Neural progenitor cell (in vitro differentiated cells): ENCODE results near the gene PPARA. TPM values are rescaled to one million over a fixed set of nuclear protein-coding genes. Genes with fewer than 3 reads are reported as not detected.

Source experiments
- DNase-seq: peaks from one replicate; pipeline ENCODE4 v3.0.0-alpha.2; 2016; ENCODE audit warnings: low spot score
- H2AFZ ChIP-seq: fragments of 200-600 bp; sonication (generic); replicated peaks from 2 replicates; pipeline ENCODE4 v1.6.1; 2016; ENCODE audit warnings: antibody characterized with exemption
- H3F3A ChIP-seq: fragments of 200-600 bp; sonication (generic); 2 replicates; pipeline ENCODE4 v1.6.1; 2016; ENCODE audit warnings: antibody characterized with exemption, low read depth
- H3K27ac ChIP-seq: fragments of 200-600 bp; sonication (generic); 2 replicates; pipeline ENCODE4 v1.5.1; 2016; ENCODE audit warnings: mild to moderate bottlenecking
- H3K27me3 ChIP-seq: fragments of 200-600 bp; sonication (generic); 2 replicates; pipeline ENCODE4 v1.6.1; 2016; ENCODE audit warnings: mild to moderate bottlenecking, moderate library complexity
- H3K36me3 ChIP-seq: fragments of 200-600 bp; sonication (generic); 2 replicates; pipeline ENCODE4 v1.5.1; 2016
- H3K4me1 ChIP-seq: fragments of 200-600 bp; sonication (generic); 2 replicates; pipeline ENCODE4 v1.6.1; 2016; ENCODE audit warnings: mixed run types
- H3K4me2 ChIP-seq: fragments of 200-600 bp; sonication (generic); 2 replicates; pipeline ENCODE4 v1.6.1; 2016
- H3K4me3 ChIP-seq: fragments of 200-600 bp; sonication (generic); 2 replicates; pipeline ENCODE4 v1.5.1; 2016
- H3K79me2 ChIP-seq: fragments of 200-600 bp; sonication (generic); 2 replicates; pipeline ENCODE4 v1.6.1; 2016; ENCODE audit warnings: low read depth
- H3K9ac ChIP-seq: fragments of 200-600 bp; sonication (generic); 2 replicates; pipeline ENCODE4 v1.6.1; 2016
- H3K9me3 ChIP-seq: fragments of 200-600 bp; sonication (generic); 2 replicates; pipeline ENCODE4 v1.5.1; 2016; ENCODE audit warnings: low read depth
- H4K20me1 ChIP-seq: fragments of 200-600 bp; sonication (generic); 2 replicates; pipeline ENCODE4 v1.6.1; 2016; ENCODE audit warnings: low read depth
- H3K27ac Mint-ChIP-seq: 3 replicates; pipeline ENCODE4 v1.8.0; 2021; ENCODE audit warnings: mixed read lengths
- H3K27me3 Mint-ChIP-seq: 2 replicates; pipeline ENCODE4 v1.8.0; 2022; ENCODE audit warnings: low read depth, mild to moderate bottlenecking, inconsistent platforms, moderate library complexity, mixed read lengths; ENCODE audit not compliant: insufficient read depth
- H3K36me3 Mint-ChIP-seq: 3 replicates; pipeline ENCODE4 v1.8.0; 2021; ENCODE audit warnings: mixed read lengths
- H3K4me1 Mint-ChIP-seq: 3 replicates; pipeline ENCODE4 v1.8.0; 2021; ENCODE audit warnings: mixed read lengths
- H3K4me3 Mint-ChIP-seq: 3 replicates; pipeline ENCODE4 v1.8.0; 2021; ENCODE audit warnings: mild to moderate bottlenecking, moderate library complexity, mixed read lengths
- H3K9me3 Mint-ChIP-seq: 3 replicates; pipeline ENCODE4 v1.8.0; 2020; ENCODE audit warnings: mixed read lengths
- CTCF ChIP-seq: fragments of 200-600 bp; sonication (generic); IDR thresholded peaks from 2 replicates; pipeline ENCODE4 v1.5.1; 2017; ENCODE audit warnings: antibody characterized with exemption, mild to moderate bottlenecking
- EZH2 ChIP-seq: fragments of 200-600 bp; sonication (generic); IDR thresholded peaks from 2 replicates; pipeline ENCODE4 v1.6.1; 2017; ENCODE audit warnings: antibody characterized with exemption, mild to moderate bottlenecking, moderate library complexity
- EZH2phosphoT487 ChIP-seq: fragments of 200-600 bp; sonication (generic); IDR thresholded peaks from 2 replicates; pipeline ENCODE4 v1.6.1; 2017; ENCODE audit warnings: antibody characterized with exemption
- total RNA-seq: library from RNA; depleted of rRNA; stranded (reverse); fragments of >200 nt; gene quantifications from 2 replicates; pipeline ENCODE4 v1.2.3, GENCODE V29; 2015; ENCODE audit warnings: low replicate concordance

PPARA gene
- total RNA-seq, 1 donor from 2014 or later = 5.2 TPM

DNA sequence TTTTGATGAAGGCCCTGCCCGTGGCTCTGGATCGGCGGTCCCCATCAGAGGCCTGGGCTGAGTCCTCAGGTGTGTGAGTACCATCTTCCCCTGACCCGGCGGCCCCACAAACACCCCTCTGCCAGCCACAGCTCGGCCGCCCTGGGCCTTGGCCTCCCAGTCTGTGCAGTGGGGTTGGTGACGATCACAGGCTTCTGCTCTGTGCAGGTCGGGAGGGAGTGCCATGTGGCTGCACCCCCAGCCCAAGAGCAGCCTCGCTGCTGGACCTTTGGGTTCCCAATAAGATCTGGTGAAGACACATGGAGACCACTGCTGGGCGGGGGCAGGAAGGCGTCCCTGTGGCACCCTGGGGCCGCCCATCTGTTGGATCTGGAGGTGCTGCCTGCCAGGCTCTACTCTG, 47.1 kb upstream of the PPARA start:
- no peak for DNase-seq
- Mint-ChIP-seq H3K27me3 (peaks cover 12% of the 10 kb centered on the region), H3K4me3 (no peak overlapping the region), H3K9me3 (no peaks in the 10 kb centered on the region), H3K27ac (no peak overlapping the region), H3K4me1 (peaks cover 16% of the 10 kb centered on the region), H3K36me3 (no peaks in the 10 kb centered on the region)
- Histone ChIP-seq H3K4me3 (no peak overlapping the region), H3K4me2 (no peak overlapping the region), H4K20me1 (no peaks in the 10 kb centered on the region), H2AFZ (no peak overlapping the region), H3K4me1 (peaks cover 4% of the 10 kb centered on the region), H3K27me3 (no peaks in the 10 kb centered on the region), H3K9ac (no peak overlapping the region), H3K36me3 (no peaks in the 10 kb centered on the region), H3K27ac (no peak overlapping the region), H3K79me2 (no peaks in the 10 kb centered on the region), H3F3A (no peaks in the 10 kb centered on the region), H3K9me3 (no peaks in the 10 kb centered on the region)
- TF ChIP-seq CTCF (no peak), EZH2 (no peak)

- Histone ChIP-seq H3K9ac (no peak overlapping the region), H3K4me2 (no peak overlapping the region), H3K9me3 (no peaks in the 10 kb centered on the region), H3K4me3 (no peak overlapping the region), H2AFZ (no peak overlapping the region), H3K36me3 (no peaks in the 10 kb centered on the region), H4K20me1 (no peaks in the 10 kb centered on the region), H3F3A (no peaks in the 10 kb centered on the region), H3K27me3 (no peaks in the 10 kb centered on the region), H3K27ac (no peak overlapping the region), H3K4me1 (peaks cover 4% of the 10 kb centered on the region), H3K79me2 (no peaks in the 10 kb centered on the region)
- TF ChIP-seq EZH2phosphoT487 = no peak
- no peak for TF ChIP-seq EZH2
- no peak for TF ChIP-seq CTCF
- no peaks in the 10 kb centered on the region for H3K9me3 Mint-ChIP-seq
- peaks cover 12% of the 10 kb centered on the region for H3K27me3 Mint-ChIP-seq
- no peaks in the 10 kb centered on the region for H3K36me3 Mint-ChIP-seq
- H3K4me3 Mint-ChIP-seq = no peak overlapping the region
- peaks cover 16% of the 10 kb centered on the region for H3K4me1 Mint-ChIP-seq
- no peak overlapping the region for H3K27ac Mint-ChIP-seq
- no peak for DNase-seq
Measured at GRCh38 chr22:46103664-46104063, 46.7 kb upstream of the PPARA start.

DNA sequence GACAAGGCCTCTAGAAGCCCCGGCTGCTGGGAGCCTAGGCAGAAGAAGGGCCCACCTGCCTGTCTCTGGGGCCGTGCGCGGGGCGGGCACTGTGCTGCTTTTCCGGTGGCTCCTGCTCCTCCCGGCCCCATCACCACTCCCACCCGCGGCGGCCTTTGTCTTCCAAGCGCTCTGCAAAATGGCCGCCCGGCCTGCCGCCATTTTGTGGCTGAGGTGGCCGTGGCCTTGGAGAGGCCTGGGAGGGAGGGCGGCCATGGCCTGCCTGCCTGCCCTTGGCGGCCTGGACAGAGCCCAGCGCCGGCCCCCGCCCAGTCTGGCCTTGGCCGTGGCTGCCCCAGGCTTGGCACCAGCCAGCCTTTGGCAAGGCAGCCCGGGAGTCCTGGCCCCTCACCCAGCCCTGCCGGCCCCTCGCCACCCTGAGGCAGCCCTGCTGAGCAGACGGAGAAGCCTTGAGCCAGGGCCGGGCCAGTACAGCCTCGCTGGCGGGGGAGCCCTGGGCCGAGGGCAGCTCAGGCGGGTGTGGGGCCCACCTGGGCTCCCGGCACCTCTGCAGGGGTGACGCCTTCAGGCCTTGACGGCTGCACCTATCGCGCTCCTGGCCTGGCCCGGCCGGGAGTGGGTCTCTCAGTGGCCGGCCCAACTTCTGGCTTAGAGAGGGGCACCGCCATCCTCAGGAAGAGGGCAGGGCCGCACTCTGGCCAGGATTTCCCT, 46.0 kb upstream of the PPARA start:
- H3K4me1 Mint-ChIP-seq = peaks cover 19% of the 10 kb centered on the region
- Histone ChIP-seq H3K9me3 (no peaks in the 10 kb centered on the region), H3F3A (no peaks in the 10 kb centered on the region), H3K79me2 (no peaks in the 10 kb centered on the region), H3K27me3 (no peaks in the 10 kb centered on the region), H3K4me3 (no peak overlapping the region), H2AFZ (no peak overlapping the region), H3K9ac (no peak overlapping the region), H3K36me3 (no peaks in the 10 kb centered on the region), H3K4me2 (no peak overlapping the region), H4K20me1 (no peaks in the 10 kb centered on the region), H3K27ac (no peak overlapping the region), H3K4me1 (peaks cover 4% of the 10 kb centered on the region)
- DNase-seq = no peak
- no peak overlapping the region for H3K27ac Mint-ChIP-seq
- TF ChIP-seq EZH2phosphoT487 = no peak
- TF ChIP-seq CTCF = no peak
- no peak for TF ChIP-seq EZH2
- no peak overlapping the region for H3K4me3 Mint-ChIP-seq
- no peaks in the 10 kb centered on the region for H3K9me3 Mint-ChIP-seq
- no peaks in the 10 kb centered on the region for H3K36me3 Mint-ChIP-seq
- H3K27me3 Mint-ChIP-seq = peaks cover 10% of the 10 kb centered on the region
